Mucosa of rectum (tissue), 2 donors: ENCODE data around the gene EGR2.

Experiments used
- H3K27ac ChIP-seq, 2 donors: one replicate each; pipeline ENCODE4 v1.7.0; 2013; ENCODE audit warnings: inconsistent platforms in 2 of 2, low read depth in 2 of 2, low read length in 2 of 2
- H3K27me3 ChIP-seq, 2 donors: one replicate each; pipeline ENCODE4 v1.7.0; 2013; ENCODE audit warnings: low read length in 2 of 2; ENCODE audit not compliant: control insufficient read depth in 2 of 2, insufficient read depth in 2 of 2
- H3K36me3 ChIP-seq, 2 donors: one replicate each; pipeline ENCODE4 v1.7.0; 2013; ENCODE audit warnings: low read length in 2 of 2; ENCODE audit not compliant: control insufficient read depth in 2 of 2, insufficient read depth in 2 of 2
- H3K4me1 ChIP-seq, 2 donors: one replicate each; pipeline ENCODE4 v1.7.0; 2013; ENCODE audit warnings: low read length in 2 of 2, mild to moderate bottlenecking in 1 of 2; ENCODE audit not compliant: control insufficient read depth in 2 of 2, insufficient read depth in 2 of 2
- H3K4me3 ChIP-seq, 2 donors: one replicate each; pipeline ENCODE4 v1.7.0; 2013; ENCODE audit warnings: low read length in 2 of 2
- H3K9ac ChIP-seq, 2 donors: one replicate each; pipeline ENCODE4 v1.7.0; 2013; ENCODE audit warnings: low read length in 2 of 2, low read depth in 1 of 2, mild to moderate bottlenecking in 1 of 2
- H3K9me3 ChIP-seq, 2 donors: one replicate each; pipeline ENCODE4 v1.7.0; 2013; ENCODE audit warnings: low read length in 2 of 2; ENCODE audit not compliant: control insufficient read depth in 2 of 2
- donor health status: healthy.
- donor health status: Normal muscosa, but diverticular disease.

EGR2 gene

DNA sequence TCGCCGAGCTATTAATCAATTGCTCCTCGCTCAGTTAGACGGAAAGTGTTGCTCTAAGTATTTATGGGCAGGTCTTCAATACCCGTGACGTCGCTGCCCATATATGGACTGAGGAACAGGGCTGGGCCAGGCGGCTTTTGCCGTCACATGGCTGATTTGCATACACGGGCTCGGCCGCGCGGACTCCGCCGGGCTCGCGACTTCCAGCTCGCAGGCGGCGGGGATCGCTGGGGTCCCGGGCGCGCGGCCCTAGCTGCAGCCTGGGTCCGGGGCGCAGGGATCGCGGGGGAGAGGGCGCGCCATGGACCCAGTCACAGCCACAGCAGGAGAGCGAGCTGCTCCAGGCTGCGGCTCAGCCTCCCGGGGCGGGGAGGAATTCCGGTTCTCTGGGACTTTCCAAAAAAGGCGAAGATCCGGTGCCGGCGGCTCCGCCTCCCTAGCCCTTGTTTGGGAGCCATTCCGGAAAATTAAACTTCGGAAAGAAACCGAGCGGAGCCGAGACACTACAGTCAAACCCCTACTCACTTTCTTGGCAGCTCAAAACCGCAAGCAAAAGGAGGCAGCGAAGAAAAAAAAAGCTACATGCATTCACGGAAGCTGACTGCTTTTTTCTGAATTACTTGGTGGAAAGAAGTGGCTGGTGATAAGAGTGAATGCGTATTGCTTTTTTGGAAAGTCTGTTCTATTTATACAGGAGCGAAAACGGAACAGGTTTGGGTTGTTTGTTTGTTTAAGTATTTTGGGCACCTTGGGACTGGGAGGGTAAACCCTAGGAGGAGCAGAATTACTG, at the start of gene EGR2:
TSS of gene EGR2 (minus strand) at position 36 of the 790 bp plus-strand sequence. CDS start 337 bp downstream, outside the sequence.
- Histone ChIP-seq H3K4me3 (peak within 1 kb of the TSS; percentile 67 to 81), H3K9ac (peak within 1 kb of the TSS; percentile 56 to 76), H3K9me3 (no peaks in the 10 kb centered on the region), H3K27me3 (peaks cover 22 to 40% of the 10 kb centered on the region in 2 donors), H3K36me3 (no peaks in the 10 kb centered on the region), H3K4me1 (peaks cover 18 to 32% of the 10 kb centered on the region in 2 donors), H3K27ac (peak within 1 kb of the TSS; percentile 74 to 86)

DNA sequence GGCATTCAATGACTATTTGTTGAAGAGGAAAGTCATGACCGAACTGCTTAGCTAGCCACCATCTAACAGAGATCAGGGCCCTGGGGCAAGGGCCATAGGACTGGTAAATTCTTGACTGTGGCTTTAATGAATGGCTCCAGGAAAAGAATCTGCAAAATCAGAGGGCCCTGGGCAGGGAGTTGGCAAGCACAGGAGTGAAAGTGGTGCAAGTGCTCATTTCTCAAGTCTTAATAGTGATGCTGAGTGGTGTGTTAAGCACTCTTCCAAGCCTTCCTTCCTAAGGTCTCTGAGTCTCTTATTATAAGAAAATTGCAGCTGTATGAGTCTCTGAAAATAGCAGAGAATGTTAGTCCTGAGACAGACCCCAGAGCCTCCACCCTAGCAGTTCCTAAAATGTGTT, 46.3 kb upstream of the EGR2 start:
- Histone ChIP-seq H3K4me1 (no peaks in the 10 kb centered on the region), H3K27ac (no peak overlapping the region), H3K36me3 (no peaks in the 10 kb centered on the region), H3K9ac (no peak overlapping the region), H3K4me3 (no peak overlapping the region), H3K27me3 (no peaks in the 10 kb centered on the region), H3K9me3 (no peaks in the 10 kb centered on the region)

DNA sequence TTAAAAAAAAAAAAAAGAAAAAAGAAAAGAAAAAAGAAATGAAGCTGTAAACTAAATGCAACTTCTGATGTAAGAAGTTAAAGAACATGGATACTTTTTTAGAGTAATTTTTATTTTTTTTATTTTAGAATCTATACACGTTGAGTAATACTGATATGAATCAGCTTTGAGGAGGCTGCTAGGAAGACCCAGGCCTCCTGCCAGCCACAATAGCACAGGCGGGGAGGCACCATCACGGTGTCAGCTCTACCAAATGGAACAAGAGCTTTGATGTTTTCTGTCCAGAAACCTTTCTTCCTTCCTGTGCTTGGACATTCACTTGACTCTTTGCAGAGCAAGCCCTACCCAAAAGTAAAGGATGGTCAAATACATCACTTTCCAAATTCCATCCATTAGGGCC, 45.3 kb upstream of the EGR2 start:
- H3K36me3 ChIP-seq: no peaks in the 10 kb centered on the region
- no peaks in the 10 kb centered on the region for H3K4me1 ChIP-seq
- no peak overlapping the region for H3K4me3 ChIP-seq
- no peaks in the 10 kb centered on the region for H3K27me3 ChIP-seq
- no peaks in the 10 kb centered on the region for H3K9me3 ChIP-seq
- H3K9ac ChIP-seq: no peak overlapping the region
- H3K27ac ChIP-seq: no peak overlapping the region

DNA sequence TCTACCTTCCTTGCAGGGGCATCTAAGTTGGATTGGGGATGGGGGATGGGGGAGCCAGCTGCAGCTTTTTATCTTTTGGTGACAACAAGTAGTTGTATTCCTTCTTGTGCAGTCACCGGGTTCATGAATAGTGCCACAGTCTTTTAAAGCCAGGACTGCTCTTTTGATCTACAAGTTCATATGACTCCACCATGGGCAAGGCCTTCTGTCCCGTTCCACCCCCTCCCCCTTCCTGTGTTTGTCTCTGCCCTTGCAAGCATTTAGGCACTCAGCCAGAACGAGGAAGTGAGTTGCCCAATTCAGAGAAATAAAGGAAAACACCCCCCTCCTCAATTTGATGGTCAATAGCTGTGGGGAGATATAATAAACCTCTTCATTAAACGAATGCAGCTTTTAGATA, 44.8 kb upstream of the EGR2 start:
- Histone ChIP-seq H3K27ac (no peak overlapping the region), H3K9ac (no peak overlapping the region), H3K9me3 (no peaks in the 10 kb centered on the region), H3K4me3 (no peak overlapping the region), H3K36me3 (no peaks in the 10 kb centered on the region), H3K27me3 (no peaks in the 10 kb centered on the region), H3K4me1 (no peaks in the 10 kb centered on the region)

DNA sequence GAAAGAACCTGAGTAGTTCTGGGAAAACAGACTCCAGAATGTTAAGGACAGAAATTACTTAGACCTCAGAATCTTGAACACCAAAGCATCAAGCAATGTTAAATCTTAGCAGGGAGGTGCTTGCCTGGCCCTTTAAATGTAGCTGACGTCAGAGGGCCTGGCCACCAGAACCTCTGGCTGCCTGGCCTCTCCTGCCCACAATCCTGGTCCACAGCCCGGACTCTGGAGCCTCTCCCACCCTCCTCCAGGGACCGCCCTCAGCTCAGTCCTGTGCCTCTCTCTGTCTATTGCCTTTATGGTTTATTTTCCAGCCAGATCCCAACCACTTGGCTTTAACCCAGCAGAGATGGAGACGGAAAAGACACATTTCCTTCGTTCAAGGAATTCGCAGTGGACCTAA, 42.2 kb upstream of the EGR2 start:
- Histone ChIP-seq H3K27me3 (no peaks in the 10 kb centered on the region), H3K9me3 (no peaks in the 10 kb centered on the region), H3K4me1 (no peaks in the 10 kb centered on the region), H3K9ac (no peak overlapping the region), H3K36me3 (no peaks in the 10 kb centered on the region), H3K27ac (no peak overlapping the region), H3K4me3 (no peak overlapping the region)

DNA sequence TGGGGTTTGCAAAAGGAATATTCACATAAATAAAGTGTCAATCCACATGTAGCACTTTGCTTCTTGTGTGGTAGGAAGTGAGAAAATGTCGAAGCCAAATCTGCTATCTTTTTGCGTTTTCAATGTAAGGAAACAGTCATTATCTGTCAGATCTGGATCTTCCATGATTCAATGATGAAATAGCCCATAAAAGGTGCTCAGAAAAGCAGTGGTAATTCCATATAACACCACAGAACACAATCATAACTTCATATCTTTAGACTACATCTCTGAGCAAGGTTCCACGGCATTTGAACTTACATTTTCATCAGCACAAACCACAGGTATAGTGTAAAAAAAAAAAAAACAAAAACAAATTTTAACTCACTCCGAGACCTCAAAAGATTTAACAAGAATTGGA, 39.9 kb upstream of the EGR2 start:
- Histone ChIP-seq H3K9ac (no peak overlapping the region), H3K27ac (no peak overlapping the region), H3K36me3 (no peaks in the 10 kb centered on the region), H3K27me3 (no peaks in the 10 kb centered on the region), H3K4me3 (no peak overlapping the region), H3K4me1 (no peaks in the 10 kb centered on the region), H3K9me3 (no peaks in the 10 kb centered on the region)

DNA sequence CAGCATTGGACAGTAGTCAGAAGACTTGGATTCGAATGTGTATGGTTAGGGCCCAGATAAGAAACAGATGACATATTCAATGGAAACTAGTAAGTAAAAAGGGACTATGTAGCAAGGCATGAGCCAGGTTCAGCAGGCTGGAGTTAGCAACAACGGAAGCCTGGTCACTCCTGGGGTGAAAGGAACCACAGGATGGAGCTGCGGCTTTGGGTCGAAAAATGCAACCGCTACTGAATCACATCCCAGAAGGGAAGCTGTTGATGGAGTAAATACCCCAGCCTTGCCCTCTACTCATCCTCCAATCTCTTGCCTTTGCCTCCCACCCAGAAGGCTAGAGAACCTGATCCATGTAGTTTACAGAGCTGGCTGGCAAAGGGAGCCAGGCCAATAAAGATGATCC, 37.5 kb upstream of the EGR2 start:
- Histone ChIP-seq H3K36me3 (no peaks in the 10 kb centered on the region), H3K27me3 (no peaks in the 10 kb centered on the region), H3K9me3 (no peaks in the 10 kb centered on the region), H3K4me3 (no peak overlapping the region), H3K9ac (no peak overlapping the region), H3K4me1 (no peaks in the 10 kb centered on the region), H3K27ac (no peak overlapping the region)

DNA sequence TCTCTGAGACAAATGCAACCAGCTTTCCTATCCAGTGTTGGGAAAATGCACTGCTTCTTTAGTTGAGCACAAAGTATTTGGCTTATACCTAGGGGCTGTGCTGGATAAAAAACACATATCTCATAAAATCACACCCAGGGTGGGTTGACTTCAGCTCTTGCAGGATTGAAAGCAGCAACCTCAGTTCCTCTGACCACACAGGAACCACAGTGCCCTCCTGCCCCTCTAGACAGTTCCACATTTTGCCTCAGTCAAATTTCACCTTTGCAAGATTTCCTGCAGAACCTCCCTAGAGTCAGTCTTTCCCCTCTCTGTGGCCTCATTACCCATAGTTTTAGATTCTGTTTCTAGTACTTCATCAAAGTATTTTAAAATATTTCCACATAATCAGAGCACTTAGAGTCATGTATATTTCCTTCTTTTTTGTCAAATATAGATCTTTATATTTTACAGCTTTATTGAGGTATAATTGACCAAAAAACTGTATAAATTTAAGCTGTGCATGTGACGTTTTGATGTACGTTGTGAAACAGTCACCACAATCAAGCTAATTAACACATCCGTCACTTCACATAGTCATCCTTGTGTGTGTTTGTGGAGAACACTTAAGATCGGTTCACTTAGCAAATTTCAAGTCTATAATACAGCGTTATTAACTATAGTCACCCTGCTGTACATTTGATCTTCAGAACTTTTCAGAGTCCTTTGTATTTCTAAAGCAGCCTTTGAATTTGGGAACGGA, 37.0 kb upstream of the EGR2 start:
- no peak overlapping the region for H3K27ac ChIP-seq
- H3K4me3 ChIP-seq: no peak overlapping the region

DNA sequence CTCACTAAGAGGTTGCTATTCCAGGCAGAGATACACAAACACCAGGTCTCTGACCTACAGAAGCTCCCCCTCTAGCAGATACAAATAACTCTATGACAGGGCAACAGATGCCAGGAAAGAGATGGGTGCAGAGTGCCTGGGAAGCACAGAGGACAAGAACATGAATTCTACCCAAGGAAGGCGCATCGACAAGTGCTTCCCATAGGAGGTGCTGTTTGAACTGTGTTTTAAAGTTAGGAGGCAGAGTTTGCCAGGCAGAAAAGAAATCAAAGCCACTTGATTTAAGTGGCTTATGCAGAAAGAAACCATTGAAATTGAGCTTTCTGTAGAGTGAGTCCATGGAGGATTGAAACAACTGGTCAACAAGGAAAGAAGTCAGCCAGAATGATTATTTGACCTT, 35.3 kb upstream of the EGR2 start:
- Histone ChIP-seq H3K4me1 (no peaks in the 10 kb centered on the region), H3K9ac (no peak overlapping the region), H3K36me3 (no peaks in the 10 kb centered on the region), H3K27ac (no peak overlapping the region), H3K9me3 (peaks cover 0 to 6% of the 10 kb centered on the region in 2 donors), H3K4me3 (no peak overlapping the region), H3K27me3 (no peaks in the 10 kb centered on the region)

More for the DNA sequence above, 37.0 kb upstream of the EGR2 start:
- no peaks in the 10 kb centered on the region for H3K27me3 ChIP-seq
- H3K9me3 ChIP-seq: no peaks in the 10 kb centered on the region
- H3K4me1 ChIP-seq: no peaks in the 10 kb centered on the region
- H3K9ac ChIP-seq: no peak overlapping the region
- H3K36me3 ChIP-seq: no peaks in the 10 kb centered on the region

DNA sequence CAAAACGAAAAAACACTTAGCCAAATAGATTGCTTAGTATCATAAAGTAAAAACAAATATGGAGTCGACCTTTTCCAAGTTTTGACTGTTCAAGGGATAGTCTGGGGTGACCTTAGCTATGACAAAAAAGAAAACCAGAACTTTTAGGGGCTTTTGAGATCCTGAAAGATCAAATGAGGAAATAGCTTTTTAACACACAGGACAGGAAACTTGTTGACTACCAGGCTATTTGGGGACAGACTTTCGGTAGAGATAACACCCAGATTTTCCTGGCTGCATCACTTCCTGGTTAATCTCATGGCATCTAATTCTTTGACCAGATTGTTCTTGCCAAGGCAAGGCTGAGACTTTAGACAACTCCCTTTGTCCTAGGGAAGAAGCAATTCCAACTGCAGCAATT, 34.5 kb upstream of the EGR2 start:
- Histone ChIP-seq H3K27ac (no peak overlapping the region), H3K4me3 (no peak overlapping the region), H3K9ac (no peak overlapping the region), H3K27me3 (no peaks in the 10 kb centered on the region), H3K4me1 (no peaks in the 10 kb centered on the region), H3K9me3 (peaks cover 0 to 6% of the 10 kb centered on the region in 2 donors), H3K36me3 (no peaks in the 10 kb centered on the region)
